ENCODE measurements around the gene DOK7. TPM values are rescaled to one million over a fixed set of nuclear protein-coding genes. Genes with fewer than 3 reads are reported as not detected.

The DOK7 gene
- polyA plus RNA-seq, 1 experiment, result not detected

DNA sequence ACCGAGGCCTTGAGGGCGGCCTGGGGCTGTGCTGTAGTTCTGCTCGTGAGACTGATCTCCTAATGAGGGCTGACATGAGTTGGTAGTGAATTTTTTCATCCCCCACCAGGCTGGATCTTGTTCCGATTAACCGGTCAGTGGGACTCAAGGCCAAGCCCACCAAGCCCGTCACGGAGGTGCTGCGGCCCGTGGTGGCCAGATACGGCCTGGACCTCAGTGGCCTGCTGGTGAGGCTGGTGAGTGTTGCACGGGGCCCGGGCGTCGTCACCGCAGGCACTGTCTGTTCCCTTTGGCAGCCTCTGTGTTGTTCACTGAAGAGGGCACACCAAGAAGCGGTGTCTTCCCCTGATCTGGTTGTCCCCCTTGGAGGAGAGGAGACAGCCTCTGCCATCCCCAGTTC is 39.7 kb upstream of the DOK7 start:
- Histone ChIP-seq H3K36me3 (ENCODE audit: control insufficient read depth, insufficient read depth, low read length) (peaks cover 4% of the 10 kb centered on the region), H3K4me3 (ENCODE audit: low read depth, low read length) (no peak overlapping the region), H3K27me3 (ENCODE audit: control insufficient read depth, insufficient read depth, low read length) (no peaks in the 10 kb centered on the region)
- ChIA-PET CTCF (no interaction called here), POLR2A (no interaction called here)
- TF ChIP-seq CTCF (IDR thresholded peaks at IDR 0.05; ENCODE audit: insufficient read depth, low read depth, low read length), result no peak
- DNase-seq (ENCODE audit: low read depth), result no peak

DNA sequence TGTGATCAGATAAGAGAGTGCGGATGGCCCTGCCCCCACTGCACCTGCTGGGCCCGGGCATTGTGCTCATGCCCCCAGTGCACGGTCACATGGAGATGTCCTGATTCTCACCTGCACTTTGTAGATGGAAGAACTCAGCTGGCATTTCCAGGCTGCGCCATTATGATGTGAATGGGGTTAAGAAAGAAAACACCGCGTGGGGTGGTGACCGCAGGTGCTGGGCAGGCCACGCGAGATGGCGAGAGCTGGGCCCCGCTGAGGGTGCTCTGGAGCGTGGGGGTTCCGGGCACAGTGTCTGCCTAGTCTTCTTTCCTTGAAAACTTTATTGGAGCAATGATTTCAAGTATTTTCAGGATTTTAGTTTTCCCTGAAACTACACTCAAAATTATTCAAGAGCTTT is 39.2 kb upstream of the DOK7 start:
- Histone ChIP-seq H3K4me3 (ENCODE audit: low read depth, low read length) (no peak overlapping the region), H3K36me3 (ENCODE audit: control insufficient read depth, insufficient read depth, low read length) (peaks cover 2% of the 10 kb centered on the region), H3K27me3 (ENCODE audit: control insufficient read depth, insufficient read depth, low read length) (no peaks in the 10 kb centered on the region)
- no peak for DNase-seq (ENCODE audit: low read depth)
- CTCF ChIA-PET, result interaction anchor here (1.0 kb wide), 1 partner anchor 20 kb away, joined by 3 read pairs; no protein-coding TSS in a partner anchor
- TF ChIP-seq CTCF (IDR thresholded peaks at IDR 0.05; ENCODE audit: insufficient read depth, low read depth, low read length), result no peak
- POLR2A ChIA-PET, result no interaction called here

- no peak for TF ChIP-seq CTCF (IDR thresholded peaks at IDR 0.05; ENCODE audit: insufficient read depth, low read depth, low read length)
- DNase-seq (ENCODE audit: low read depth), result no peak
- Histone ChIP-seq H3K4me3 (ENCODE audit: low read depth, low read length) (no peak overlapping the region), H3K27me3 (ENCODE audit: control insufficient read depth, insufficient read depth, low read length) (no peaks in the 10 kb centered on the region), H3K36me3 (ENCODE audit: control insufficient read depth, insufficient read depth, low read length) (peaks cover 3% of the 10 kb centered on the region)
- CTCF ChIA-PET, result interaction anchor here (1.0 kb wide), 2 partner anchors 19 to 78 kb away, joined by 3 to 4 read pairs; no protein-coding TSS in a partner anchor
- POLR2A ChIA-PET, result no interaction called here
Observed at GRCh38 chr4:3424522-3425095, 38.5 kb upstream of the DOK7 start.

GRCh38 chr4:3426465-3427133 is 36.5 kb upstream of the DOK7 start:
- CTCF ChIA-PET, result interaction anchor here (0.7 kb wide), 1 partner anchor 28 kb away, joined by 4 read pairs; no protein-coding TSS in a partner anchor
- Histone ChIP-seq H3K36me3 (ENCODE audit: control insufficient read depth, insufficient read depth, low read length) (peaks cover 5% of the 10 kb centered on the region), H3K27me3 (ENCODE audit: control insufficient read depth, insufficient read depth, low read length) (no peaks in the 10 kb centered on the region), H3K4me3 (ENCODE audit: low read depth, low read length) (no peak overlapping the region)
- no peak for DNase-seq (ENCODE audit: low read depth)
- POLR2A ChIA-PET, result no interaction called here
- TF ChIP-seq CTCF (IDR thresholded peaks at IDR 0.05; ENCODE audit: insufficient read depth, low read depth, low read length), result no peak

- POLR2A ChIA-PET, result no interaction called here
- DNase-seq (ENCODE audit: low read depth), result no peak
- no peak for TF ChIP-seq CTCF (IDR thresholded peaks at IDR 0.05; ENCODE audit: insufficient read depth, low read depth, low read length)
- no peaks in the 10 kb centered on the region for H3K27me3 ChIP-seq (ENCODE audit: control insufficient read depth, insufficient read depth, low read length)
- CTCF ChIA-PET, result no interaction called here
- H3K36me3 ChIP-seq (ENCODE audit: control insufficient read depth, insufficient read depth, low read length), result peaks cover 6% of the 10 kb centered on the region
- H3K4me3 ChIP-seq (ENCODE audit: low read depth, low read length), result no peak overlapping the region
Observed at GRCh38 chr4:3427134-3427476, 36.0 kb upstream of the DOK7 start.

Measured in BJ (cell line).